ENCODE measurements around the gene AP2B1.

GRCh38 chr17:35692512-35693210 is 105.5 kb downstream of the AP2B1 start:
- TF ChIP-seq CTCF (IDR thresholded peaks at IDR 0.05; ENCODE audit: low read depth, low read length, poor library complexity, severe bottlenecking) (no peak), EZH2phosphoT487 (IDR thresholded peaks at IDR 0.05; ENCODE audit: borderline replicate concordance, low read length) (no peak)

Measured in DOHH2 (cell line).